ENCODE data around the gene STRBP.
"Not testable (repeated sequence)": the region's sequence is repeated elsewhere in the genome, so short reads cannot be mapped to it uniquely, and the experiment has no call there.

Gene STRBP

GRCh38 chr9:123186029-123186428 lies 82.4 kb downstream of the STRBP start:
- not testable (repeated sequence) for DNase-seq

GRCh38 chr9:123176949-123177348 lies 91.4 kb downstream of the STRBP start:
- DNase-seq = no peak

- DNase-seq = no peak
Observed at GRCh38 chr9:123175854-123176629, 92.3 kb downstream of the STRBP start.

- no peak for DNase-seq
Observed at GRCh38 chr9:123174887-123175518, 93.4 kb downstream of the STRBP start.

GRCh38 chr9:123174079-123174478 lies 94.3 kb downstream of the STRBP start:
- DNase-seq = no peak

- no peak for DNase-seq
Observed at GRCh38 chr9:123169926-123170325, 98.5 kb downstream of the STRBP start.

- no peak for DNase-seq
Observed at GRCh38 chr9:123168586-123168985, 99.8 kb downstream of the STRBP start.

- DNase-seq = no peak
Observed at GRCh38 chr9:123167474-123167873, 100.9 kb downstream of the STRBP start.

GRCh38 chr9:123165813-123166212 lies 102.6 kb downstream of the STRBP start:
- DNase-seq = no peak

- DNase-seq = no peak
Observed at GRCh38 chr9:123164285-123164684, 104.1 kb downstream of the STRBP start.

GRCh38 chr9:123162791-123163345 lies 105.5 kb downstream of the STRBP start:
- no peak for DNase-seq

- no peak for DNase-seq
Observed at GRCh38 chr9:123162360-123162759, 106.0 kb downstream of the STRBP start.

- no peak for DNase-seq
Observed at GRCh38 chr9:123157221-123157620, 111.2 kb downstream of the STRBP start.

- DNase-seq = no peak
Observed at GRCh38 chr9:123150708-123151503, 117.5 kb downstream of the STRBP start.

- no peak for DNase-seq
Observed at GRCh38 chr9:123149067-123149466, 119.3 kb downstream of the STRBP start.

- no peak for DNase-seq
Observed at GRCh38 chr9:123138163-123138562, 130.2 kb downstream of the STRBP start.

- DNase-seq = no peak
Observed at GRCh38 chr9:123135430-123135829, 133.0 kb downstream of the STRBP start.

GRCh38 chr9:123132696-123133095 lies 135.7 kb downstream of the STRBP start:
- no peak for DNase-seq

- DNase-seq = no peak
Observed at GRCh38 chr9:123131993-123132392, 136.4 kb downstream of the STRBP start.

GRCh38 chr9:123131258-123131657 lies 137.1 kb downstream of the STRBP start:
- no peak for DNase-seq

GRCh38 chr9:123129423-123129822 lies 139.0 kb downstream of the STRBP start:
- DNase-seq = no peak

GRCh38 chr9:123128591-123128990 lies 139.8 kb downstream of the STRBP start:
- DNase-seq = no peak

- no peak for DNase-seq
Observed at GRCh38 chr9:123127512-123128075, 140.8 kb downstream of the STRBP start.

Data from CD4-positive, alpha-beta T cell treated with Interleukin-4 for 4 hours (primary cell).